WERI-Rb-1 (cell line): ENCODE measurements around the gene ING2.
"Not testable (repeated sequence)": the region's sequence is repeated elsewhere in the genome, so short reads cannot be mapped to it uniquely, and the experiment has no call there.

ENCODE experiments used
- DNase-seq: peaks from one replicate; pipeline ENCODE4 v3.0.0-alpha.2; 2020
- H3K27ac ChIP-seq: fragments of 250-450 bp; sonication (Bioruptor Pico); 2 replicates; pipeline ENCODE4 v1.5.1; 2020; ENCODE audit warnings: mild to moderate bottlenecking, moderate library complexity
- H3K27me3 ChIP-seq: fragments of 250-450 bp; sonication (Bioruptor Pico); 2 replicates; pipeline ENCODE4 v1.5.1; 2021; ENCODE audit warnings: mild to moderate bottlenecking, low read depth, moderate library complexity; ENCODE audit not compliant: insufficient read depth, severe bottlenecking
- H3K36me3 ChIP-seq: fragments of 250-450 bp; sonication (Bioruptor Pico); 2 replicates; pipeline ENCODE4 v1.5.1; 2020; ENCODE audit warnings: mild to moderate bottlenecking, moderate library complexity
- H3K4me3 ChIP-seq: 2 replicates; pipeline ENCODE4 v1.5.1; 2011; ENCODE audit warnings: low read depth, mild to moderate bottlenecking, control low read depth, low read length
- H3K9me3 ChIP-seq: fragments of 250-450 bp; sonication (Bioruptor Pico); 2 replicates; pipeline ENCODE4 v1.5.1; 2021; ENCODE audit warnings: mild to moderate bottlenecking, moderate library complexity; ENCODE audit not compliant: severe bottlenecking
- TF ChIP-seq, protein P1 (sequence below): IDR thresholded peaks from 2 replicates; pipeline ENCODE4 v1.5.1; 2011; ENCODE audit warnings: low read depth, mild to moderate bottlenecking, control low read depth, inconsistent platforms, low read length

Gene ING2, protein sequence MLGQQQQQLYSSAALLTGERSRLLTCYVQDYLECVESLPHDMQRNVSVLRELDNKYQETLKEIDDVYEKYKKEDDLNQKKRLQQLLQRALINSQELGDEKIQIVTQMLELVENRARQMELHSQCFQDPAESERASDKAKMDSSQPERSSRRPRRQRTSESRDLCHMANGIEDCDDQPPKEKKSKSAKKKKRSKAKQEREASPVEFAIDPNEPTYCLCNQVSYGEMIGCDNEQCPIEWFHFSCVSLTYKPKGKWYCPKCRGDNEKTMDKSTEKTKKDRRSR

DNA sequence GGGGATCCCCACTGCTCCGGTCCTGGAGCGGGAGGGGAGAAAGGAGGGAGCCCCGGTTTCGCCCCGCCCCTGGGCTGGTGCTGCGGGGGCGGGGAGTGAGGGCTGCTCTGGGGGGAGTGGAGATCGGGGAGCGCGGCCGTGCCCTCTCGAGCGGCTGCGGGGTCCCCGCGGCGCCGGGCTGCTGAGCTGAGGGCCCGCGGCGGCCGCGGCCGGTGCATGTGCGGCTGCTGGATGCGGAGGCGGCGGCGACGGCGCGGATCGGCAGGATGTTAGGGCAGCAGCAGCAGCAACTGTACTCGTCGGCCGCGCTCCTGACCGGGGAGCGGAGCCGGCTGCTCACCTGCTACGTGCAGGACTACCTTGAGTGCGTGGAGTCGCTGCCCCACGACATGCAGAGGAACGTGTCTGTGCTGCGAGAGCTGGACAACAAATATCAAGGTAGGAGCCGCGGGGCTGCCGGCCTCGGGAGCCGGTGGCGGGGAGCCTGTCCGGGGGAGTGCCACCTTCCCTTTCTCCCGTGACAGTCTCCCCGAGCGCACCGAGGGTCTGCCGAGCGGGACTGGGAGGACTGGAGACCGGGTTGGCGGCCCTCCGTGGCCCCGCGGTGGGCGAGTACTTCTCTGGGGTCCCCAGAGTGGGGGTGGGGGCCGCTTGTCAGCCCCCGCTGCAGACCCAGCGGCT lies at the start of gene ING2:
TSS of gene ING2 (plus strand) at position 129 of the 681 bp plus-strand sequence. CDS start at position 267, 138 bp downstream.
- no peak for DNase-seq
- Histone ChIP-seq H3K4me3 (peak within 1 kb of the TSS; percentile 64), H3K9me3 (no peaks in the 10 kb centered on the region), H3K36me3 (no peaks in the 10 kb centered on the region), H3K27me3 (no peaks in the 10 kb centered on the region), H3K27ac (peak within 1 kb of the TSS; percentile 88)
- TF ChIP-seq, protein P1, sequence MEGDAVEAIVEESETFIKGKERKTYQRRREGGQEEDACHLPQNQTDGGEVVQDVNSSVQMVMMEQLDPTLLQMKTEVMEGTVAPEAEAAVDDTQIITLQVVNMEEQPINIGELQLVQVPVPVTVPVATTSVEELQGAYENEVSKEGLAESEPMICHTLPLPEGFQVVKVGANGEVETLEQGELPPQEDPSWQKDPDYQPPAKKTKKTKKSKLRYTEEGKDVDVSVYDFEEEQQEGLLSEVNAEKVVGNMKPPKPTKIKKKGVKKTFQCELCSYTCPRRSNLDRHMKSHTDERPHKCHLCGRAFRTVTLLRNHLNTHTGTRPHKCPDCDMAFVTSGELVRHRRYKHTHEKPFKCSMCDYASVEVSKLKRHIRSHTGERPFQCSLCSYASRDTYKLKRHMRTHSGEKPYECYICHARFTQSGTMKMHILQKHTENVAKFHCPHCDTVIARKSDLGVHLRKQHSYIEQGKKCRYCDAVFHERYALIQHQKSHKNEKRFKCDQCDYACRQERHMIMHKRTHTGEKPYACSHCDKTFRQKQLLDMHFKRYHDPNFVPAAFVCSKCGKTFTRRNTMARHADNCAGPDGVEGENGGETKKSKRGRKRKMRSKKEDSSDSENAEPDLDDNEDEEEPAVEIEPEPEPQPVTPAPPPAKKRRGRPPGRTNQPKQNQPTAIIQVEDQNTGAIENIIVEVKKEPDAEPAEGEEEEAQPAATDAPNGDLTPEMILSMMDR = no peak

DNA sequence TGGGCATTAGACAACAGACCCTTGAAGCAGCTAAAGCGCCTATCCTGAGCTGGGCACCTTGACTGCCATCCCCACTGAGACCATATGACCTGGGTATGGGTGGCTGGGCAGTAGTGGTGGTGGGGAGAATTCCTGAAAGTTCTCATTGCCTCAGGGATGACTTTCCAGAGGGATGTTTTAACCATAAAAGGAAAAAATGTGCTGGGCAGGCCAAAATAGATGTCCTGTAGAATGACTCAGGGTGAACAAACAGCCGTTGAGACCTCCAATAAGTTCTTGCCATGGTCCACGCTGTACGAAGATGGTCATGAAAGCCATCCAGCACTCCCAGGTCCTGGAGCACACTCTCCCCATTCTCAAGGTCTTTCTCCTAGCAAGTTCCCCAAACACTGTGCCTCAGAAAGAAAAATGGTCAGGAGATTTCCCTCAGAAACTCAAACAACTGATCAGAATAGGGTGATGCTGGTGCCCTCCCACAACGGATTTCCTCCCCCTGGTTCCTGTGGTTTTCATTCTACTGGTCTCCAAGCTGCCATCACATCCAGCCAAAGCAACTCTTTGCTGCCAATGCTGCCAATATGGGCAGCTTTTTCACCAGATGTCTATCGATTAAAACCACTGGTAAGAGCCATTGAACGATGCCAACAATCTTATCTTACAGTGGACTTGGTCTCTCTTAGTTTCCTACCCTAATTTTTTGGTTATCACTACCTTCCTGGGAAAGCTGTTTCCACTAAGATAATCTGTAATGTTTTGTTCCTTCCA lies 49.2 kb upstream of the ING2 start:
- no peak overlapping the region for H3K27ac ChIP-seq
- H3K9me3 ChIP-seq = no peaks in the 10 kb centered on the region
- H3K27me3 ChIP-seq = no peaks in the 10 kb centered on the region
- DNase-seq = no peak
- H3K4me3 ChIP-seq = no peak overlapping the region
- H3K36me3 ChIP-seq = peaks cover 5% of the 10 kb centered on the region
- TF ChIP-seq, protein P1 = no peak

DNA sequence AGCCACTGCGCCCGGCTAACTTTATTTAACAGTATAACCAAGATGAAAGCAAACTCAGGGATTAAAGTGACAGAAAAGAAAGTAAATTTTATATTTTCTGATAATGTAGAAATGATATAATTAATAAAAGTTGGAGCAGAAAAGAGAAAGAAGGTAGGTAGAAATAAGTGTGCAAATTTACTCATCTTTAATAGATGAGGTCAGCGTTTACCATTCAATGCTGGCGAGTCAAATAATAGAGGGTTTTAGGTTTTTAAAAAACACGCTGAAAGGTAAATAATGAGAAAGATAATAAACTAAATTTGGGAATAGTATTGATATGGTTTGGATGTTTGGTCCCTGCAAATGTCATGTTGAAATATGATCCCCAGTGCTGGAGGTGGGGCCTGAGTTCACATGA lies 46.9 kb upstream of the ING2 start:
- H3K27ac ChIP-seq = no peak overlapping the region
- no peaks in the 10 kb centered on the region for H3K27me3 ChIP-seq
- TF ChIP-seq, protein P1 = no peak
- DNase-seq = no peak
- H3K4me3 ChIP-seq = no peak overlapping the region
- H3K36me3 ChIP-seq = no peaks in the 10 kb centered on the region
- no peaks in the 10 kb centered on the region for H3K9me3 ChIP-seq

DNA sequence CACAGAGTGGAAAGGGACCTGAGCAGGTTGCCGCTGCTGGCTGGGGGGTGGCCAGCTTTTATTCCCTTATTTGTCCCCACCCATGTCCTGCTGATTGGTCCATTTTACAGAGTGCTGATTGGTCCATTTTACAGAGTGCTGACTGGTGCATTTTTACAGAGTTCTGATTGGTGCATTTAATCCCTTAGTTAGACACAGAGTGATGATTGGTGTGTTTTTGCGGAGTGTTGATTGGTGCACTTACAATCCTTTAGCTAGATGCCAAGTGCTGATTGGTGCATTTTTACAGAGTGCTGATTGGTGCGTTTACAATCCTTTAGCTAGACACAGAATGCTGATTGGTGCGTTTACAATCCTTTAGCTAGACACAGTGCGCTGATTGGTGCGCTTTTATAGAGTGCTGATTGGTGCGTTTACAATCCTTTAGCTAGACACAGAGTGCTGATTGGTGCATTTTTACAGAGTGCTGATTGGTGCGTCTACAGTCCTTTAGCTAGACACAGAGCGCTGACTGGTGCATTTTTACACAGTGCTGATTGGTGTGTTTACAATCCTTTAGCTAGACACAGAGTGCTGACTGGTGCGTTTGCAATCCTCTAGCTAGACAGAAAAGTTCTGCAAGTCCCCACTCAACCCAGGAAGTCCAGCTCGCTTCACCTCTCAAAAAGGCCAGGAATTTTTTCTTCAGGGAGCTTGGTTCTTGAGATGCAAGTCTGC lies 40.8 kb upstream of the ING2 start:
- not testable (repeated sequence) for H3K27me3 ChIP-seq, DNase-seq, H3K27ac ChIP-seq, H3K9me3 ChIP-seq, H3K4me3 ChIP-seq, H3K36me3 ChIP-seq

DNA sequence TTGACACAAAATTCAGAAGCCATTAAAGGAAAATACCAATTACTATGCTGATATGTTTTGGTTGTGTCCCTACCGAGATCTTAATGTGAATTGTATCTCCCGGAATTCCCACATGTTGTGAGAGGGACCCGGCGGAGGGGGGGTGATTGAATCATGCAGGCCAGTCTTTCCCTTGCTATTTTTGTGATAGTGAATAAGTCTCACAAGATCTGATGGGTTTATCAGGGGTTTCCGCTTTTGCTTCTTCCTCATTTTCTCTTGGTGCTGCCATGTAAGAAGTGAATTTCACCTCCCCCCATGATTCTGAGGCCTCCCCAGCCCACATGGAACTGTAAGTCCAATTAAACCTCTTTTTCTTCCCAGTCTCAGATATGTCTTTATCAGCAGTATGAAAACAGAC lies 39.0 kb upstream of the ING2 start:
- not testable (repeated sequence) for DNase-seq, H3K4me3 ChIP-seq, H3K9me3 ChIP-seq, H3K27me3 ChIP-seq, H3K27ac ChIP-seq, H3K36me3 ChIP-seq

DNA sequence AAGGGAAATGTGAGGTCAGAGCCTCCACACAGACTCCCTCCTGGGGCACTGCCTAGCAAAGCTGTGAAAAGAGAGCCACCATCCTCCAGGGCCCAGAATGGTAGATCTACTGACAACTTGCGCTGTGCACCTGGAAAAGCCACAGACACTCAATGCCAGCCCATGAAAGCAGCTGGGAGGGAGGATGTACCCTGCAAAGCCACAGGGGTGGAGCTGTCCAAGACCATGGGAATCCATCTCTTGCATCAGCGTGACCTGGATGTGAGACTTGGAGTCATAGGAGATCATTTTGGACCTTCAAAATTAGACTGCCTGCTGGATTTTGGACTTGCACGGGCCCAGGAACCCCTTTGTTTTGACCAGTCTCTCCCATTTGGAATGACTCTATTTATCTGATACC lies 37.6 kb upstream of the ING2 start:
- Histone ChIP-seq H3K9me3 (peaks cover 5% of the 10 kb centered on the region), H3K27ac (no peak overlapping the region), H3K36me3 (no peaks in the 10 kb centered on the region), H3K4me3 (no peak overlapping the region), H3K27me3 (no peaks in the 10 kb centered on the region)
- DNase-seq = no peak
- TF ChIP-seq, protein P1 = no peak
